Measurements from ENCODE around the gene SMR3A.

Gene SMR3A

GRCh38 chr4:70402762-70403161 is 42.2 kb downstream of the SMR3A start:
- no peak for DNase-seq
- in situ Hi-C loops (cut with HindIII; ENCODE audit: low pct_ligation_motif_present, low pct_unique_long_range_greater_than_20kb, low sequenced_read_pairs) = no loop called here

- in situ Hi-C loops (cut with HindIII; ENCODE audit: low pct_ligation_motif_present, low pct_unique_long_range_greater_than_20kb, low sequenced_read_pairs) = no loop called here
- DNase-seq = no peak
These were observed 45.2 kb downstream of the SMR3A start for GRCh38 chr4:70405765-70406164.

All from ACHN (cell line).